Stimulated activated CD4-positive, alpha-beta T cell treated with anti-CD3 and anti-CD28 coated beads, Interleukin-12 subunit alpha, Interleukin-12 subunit beta, amount 100 ng/mL, for 48 hours (primary cell): ENCODE measurements around the gene ATP11B.
"Not testable (repeated sequence)": the region's sequence is repeated elsewhere in the genome, so short reads cannot be mapped to it uniquely, and the experiment has no call there.

Experiments
- DNase-seq, 3 donors: peaks; one replicate each; pipeline ENCODE4 v3.0.0-alpha.2; 2020; ENCODE audit warnings: low read depth in 2 of 3, low spot score in 1 of 3

ATP11B gene

GRCh38 chr3:182824957-182825356 lies 31.7 kb downstream of the ATP11B start:
- no peak for DNase-seq

- DNase-seq, result no peak
Measured at GRCh38 chr3:182829761-182830405, 36.6 kb downstream of the ATP11B start.

GRCh38 chr3:182837855-182838454 lies 44.7 kb downstream of the ATP11B start:
- no peak for DNase-seq

- DNase-seq, result no peak
Measured at GRCh38 chr3:182843478-182843877, 50.2 kb downstream of the ATP11B start.

- no peak for DNase-seq
Measured at GRCh38 chr3:182848906-182849305, 55.6 kb downstream of the ATP11B start.

GRCh38 chr3:182855076-182855475 lies 61.8 kb downstream of the ATP11B start:
- DNase-seq, result no peak

GRCh38 chr3:182861348-182861747 lies 68.0 kb downstream of the ATP11B start:
- DNase-seq, result no peak

- DNase-seq, result no peak
Measured at GRCh38 chr3:182862159-182862860, 69.0 kb downstream of the ATP11B start.

- DNase-seq, result no peak
Measured at GRCh38 chr3:182869059-182869458, 75.8 kb downstream of the ATP11B start.

GRCh38 chr3:182870917-182871316 lies 77.6 kb downstream of the ATP11B start:
- not testable (repeated sequence) for DNase-seq

- no peak for DNase-seq
Measured at GRCh38 chr3:182879031-182879611, 85.8 kb downstream of the ATP11B start.

- DNase-seq, result no peak
Measured at GRCh38 chr3:182886497-182886896, 93.2 kb downstream of the ATP11B start.

GRCh38 chr3:182889948-182890629 lies 96.8 kb downstream of the ATP11B start:
- DNase-seq, result no peak

- no peak for DNase-seq
Measured at GRCh38 chr3:182891364-182891763, 98.1 kb downstream of the ATP11B start.

- no peak for DNase-seq
Measured at GRCh38 chr3:182892226-182892625, 98.9 kb downstream of the ATP11B start.

- DNase-seq, result no peak
Measured at GRCh38 chr3:182895513-182896112, 102.3 kb downstream of the ATP11B start.

- DNase-seq, result no peak
Measured at GRCh38 chr3:182896553-182896952, 103.2 kb downstream of the ATP11B start.

GRCh38 chr3:182902236-182902635 lies 108.9 kb downstream of the ATP11B start:
- DNase-seq, result no peak

GRCh38 chr3:182904164-182904563 lies 110.9 kb downstream of the ATP11B start:
- no peak for DNase-seq

- DNase-seq, result no peak
Measured at GRCh38 chr3:182905623-182906022, 112.3 kb downstream of the ATP11B start.

- DNase-seq, result no peak
Measured at GRCh38 chr3:182906036-182906435, 112.7 kb downstream of the ATP11B start.
